ENCODE results near the gene ANKRD11.
"Not testable (repeated sequence)": the region's sequence is repeated elsewhere in the genome, so short reads cannot be mapped to it uniquely, and the experiment has no call there.

The ANKRD11 gene

GRCh38 chr16:89344846-89345611, 145.3 kb downstream of the ANKRD11 start:
- DNase-seq (ENCODE audit: low read depth) = no peak

GRCh38 chr16:89344458-89344834, 145.9 kb downstream of the ANKRD11 start:
- no peak for DNase-seq (ENCODE audit: low read depth)

DNA sequence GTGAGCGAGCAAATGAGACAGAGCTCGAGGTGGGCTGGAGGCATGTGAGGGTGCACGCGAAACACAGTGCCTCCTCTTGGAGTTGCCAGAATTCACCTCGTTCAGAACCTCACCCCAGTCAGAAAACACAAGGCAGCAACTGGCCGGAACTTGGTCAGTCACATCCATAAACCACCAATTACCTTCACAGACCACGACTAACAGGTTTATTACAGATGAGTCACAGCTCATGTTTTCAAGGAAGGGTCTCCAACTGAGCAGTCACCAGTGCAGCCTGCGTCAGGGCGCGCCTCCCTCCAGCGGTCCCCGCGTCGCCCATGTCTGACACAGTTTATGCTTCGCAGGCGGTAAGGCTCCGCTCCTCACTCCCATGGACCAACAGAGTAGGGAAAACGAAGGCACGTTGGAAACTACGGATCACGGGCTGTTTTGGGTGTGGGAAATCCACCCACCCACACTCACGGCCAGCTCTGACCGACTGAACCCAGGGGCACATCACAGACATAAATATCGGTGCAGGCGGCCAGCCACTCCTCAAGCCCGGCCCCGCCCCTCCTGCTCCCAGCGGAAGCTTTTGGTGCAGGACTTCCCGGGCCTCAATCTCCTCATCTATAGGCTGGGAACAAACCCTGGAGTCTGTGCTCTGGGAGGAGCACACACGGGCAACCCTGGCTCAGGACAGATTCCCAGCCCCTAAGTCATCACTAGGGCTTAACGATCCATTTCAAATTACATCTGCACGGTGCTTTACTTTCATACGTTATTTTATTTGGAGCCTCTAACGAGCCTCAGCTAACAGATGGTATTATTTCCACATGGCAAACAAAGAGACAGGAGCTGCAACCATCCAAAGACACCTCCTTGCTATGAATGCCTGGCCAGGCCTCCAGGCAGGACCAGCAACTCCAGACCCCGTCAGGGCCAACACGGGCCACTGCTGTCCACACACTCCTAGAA, 146.6 kb downstream of the ANKRD11 start:
- DNase-seq (ENCODE audit: low read depth) = no peak

DNA sequence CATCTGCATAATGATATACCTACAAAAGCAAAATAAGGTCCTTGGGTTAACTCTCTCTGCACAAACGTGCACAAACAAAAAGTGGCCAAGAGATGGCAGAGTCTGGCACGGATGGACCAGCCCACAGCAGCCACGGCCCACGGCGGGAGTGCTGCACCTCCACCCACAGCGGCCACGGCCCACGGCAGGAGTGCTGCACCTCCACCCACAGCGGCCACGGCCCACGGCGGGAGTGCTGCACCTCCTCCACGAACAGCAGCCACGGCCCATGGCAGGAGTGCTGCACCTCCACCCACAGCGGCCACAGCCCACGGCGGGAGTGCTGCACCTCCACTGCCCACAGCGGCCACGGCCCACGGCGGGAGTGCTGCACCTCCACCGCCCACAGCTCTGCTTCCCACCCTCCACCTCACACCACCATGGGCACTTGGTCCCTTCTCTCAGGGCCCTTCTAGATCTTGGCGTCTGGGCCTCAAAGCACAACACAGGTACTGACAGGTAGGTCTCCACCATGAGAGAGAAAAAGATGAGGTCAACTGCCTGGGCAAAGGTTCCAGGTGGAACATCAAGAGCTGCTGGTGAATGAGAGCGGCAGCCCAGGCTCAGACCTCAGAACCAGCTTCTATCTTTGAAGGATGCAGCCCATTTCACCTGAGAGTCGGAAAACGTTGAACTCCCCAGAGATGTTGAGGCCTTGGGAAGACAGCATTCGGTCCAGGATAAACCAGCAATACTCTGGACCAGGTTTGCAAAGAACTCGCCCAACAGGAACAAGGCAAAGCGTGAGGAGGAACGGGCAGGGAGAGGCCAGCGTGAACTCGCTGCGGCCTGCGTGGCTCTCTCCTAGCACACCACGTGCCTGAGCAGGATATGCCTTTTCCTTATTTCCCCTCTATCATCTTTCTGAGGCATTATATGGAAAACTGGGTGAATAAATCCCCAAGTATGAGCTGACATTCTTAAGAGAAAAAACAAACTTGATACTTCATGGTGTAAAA, 148.4 kb downstream of the ANKRD11 start:
- no peak for DNase-seq (ENCODE audit: low read depth)

GRCh38 chr16:89341279-89341678, 149.1 kb downstream of the ANKRD11 start:
- DNase-seq (ENCODE audit: low read depth) = no peak

DNA sequence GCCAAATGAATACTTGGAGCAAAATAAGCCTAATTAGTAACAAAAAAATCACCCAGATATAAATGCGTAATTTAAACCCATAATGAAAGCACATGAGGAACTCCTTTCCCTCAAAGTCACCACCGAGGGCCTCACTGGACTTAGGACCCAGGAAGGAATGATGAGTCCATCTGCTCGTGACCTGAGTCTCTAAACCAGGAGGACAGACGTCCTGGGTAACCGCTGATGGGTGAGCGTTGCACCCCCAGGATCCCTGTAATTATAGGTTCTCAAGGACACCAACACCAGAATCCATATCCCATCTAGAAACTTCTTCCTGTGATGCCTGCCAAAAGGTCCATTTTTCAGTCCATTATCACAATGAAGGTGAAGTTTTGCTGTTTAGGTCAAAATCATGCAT, 151.5 kb downstream of the ANKRD11 start:
- DNase-seq (ENCODE audit: low read depth) = no peak

DNA sequence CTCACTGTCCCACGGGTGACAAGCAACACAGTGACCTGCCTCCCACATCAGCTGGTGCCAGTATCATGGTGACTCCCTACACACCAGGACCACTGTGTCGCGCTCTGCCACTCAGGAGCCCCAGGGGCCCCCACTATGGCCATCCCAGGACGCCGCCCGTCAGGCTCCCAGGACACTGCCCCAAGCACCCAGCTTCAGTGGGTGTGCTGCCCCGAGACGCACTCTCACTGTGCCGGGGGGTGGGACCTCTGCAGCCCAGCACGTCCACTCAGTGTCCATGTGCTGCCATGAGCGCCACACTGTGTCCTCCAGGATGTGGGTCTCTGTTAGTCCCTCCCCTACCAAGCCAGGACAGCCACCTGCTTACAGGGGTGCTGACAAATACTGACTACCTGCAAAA, 152.4 kb downstream of the ANKRD11 start:
- no peak for DNase-seq (ENCODE audit: low read depth)

GRCh38 chr16:89335803-89336485, 154.4 kb downstream of the ANKRD11 start:
- DNase-seq (ENCODE audit: low read depth) = no peak

GRCh38 chr16:89334988-89335802, 155.2 kb downstream of the ANKRD11 start:
- no peak for DNase-seq (ENCODE audit: low read depth)

DNA sequence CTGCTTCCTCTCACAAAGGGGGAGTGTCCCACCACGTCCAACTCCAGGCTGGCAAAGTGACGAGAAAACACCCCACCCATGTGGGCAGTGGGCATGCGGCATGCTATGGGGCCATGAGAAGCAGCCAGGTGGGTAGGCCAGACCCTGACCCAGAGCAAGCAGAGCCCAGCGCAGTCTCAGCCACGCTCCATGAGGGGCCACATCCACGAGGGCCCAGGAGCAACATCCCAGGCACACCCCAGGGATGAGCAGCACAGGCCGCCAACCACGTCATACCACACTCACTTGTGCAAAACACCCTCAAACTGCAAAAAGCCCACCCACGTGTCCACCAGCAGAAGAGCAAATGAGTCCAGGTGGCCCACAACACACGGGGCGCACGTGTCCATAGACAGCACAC, 155.9 kb downstream of the ANKRD11 start:
- no peak for DNase-seq (ENCODE audit: low read depth)

- no peak for DNase-seq (ENCODE audit: low read depth)
These were observed 156.3 kb downstream of the ANKRD11 start for GRCh38 chr16:89334050-89334449.

DNA sequence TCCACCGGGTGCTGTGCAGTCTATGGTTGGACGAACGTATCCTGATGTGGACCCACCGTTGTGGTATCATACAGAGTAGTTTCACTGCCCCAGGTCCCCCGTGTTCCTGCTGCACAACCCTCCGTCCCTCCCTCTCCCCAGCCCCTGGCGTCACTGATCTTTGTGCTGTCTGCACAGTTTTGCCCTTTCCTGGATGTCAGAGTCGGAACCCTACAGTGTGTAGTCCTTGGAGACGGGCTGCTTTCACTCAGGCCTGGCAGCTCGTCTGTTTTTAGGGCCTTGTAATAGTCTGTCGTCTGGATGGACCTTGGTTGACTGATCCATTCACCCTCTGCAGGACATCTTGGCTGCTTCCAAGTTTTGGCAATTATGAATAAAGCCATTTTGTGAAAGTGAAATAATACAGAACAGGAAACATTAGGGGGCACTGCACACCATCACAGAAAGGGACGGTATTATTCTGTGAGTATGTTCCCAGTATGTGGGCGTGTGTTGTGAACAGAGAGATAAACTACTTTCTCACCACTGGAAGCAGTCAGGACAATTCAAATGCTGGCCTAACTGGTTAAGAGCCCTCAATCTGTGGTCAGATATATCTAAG, 156.9 kb downstream of the ANKRD11 start:
- not testable (repeated sequence) for DNase-seq (ENCODE audit: low read depth)

GRCh38 chr16:89332902-89333245, 157.5 kb downstream of the ANKRD11 start:
- DNase-seq (ENCODE audit: low read depth) = no peak

- DNase-seq (ENCODE audit: low read depth) = no peak
These were observed 158.0 kb downstream of the ANKRD11 start for GRCh38 chr16:89332243-89332901.

GRCh38 chr16:89331371-89332109, 158.8 kb downstream of the ANKRD11 start:
- no peak for DNase-seq (ENCODE audit: low read depth)

GRCh38 chr16:89330177-89330856, 160.0 kb downstream of the ANKRD11 start:
- no peak for DNase-seq (ENCODE audit: low read depth)

DNA sequence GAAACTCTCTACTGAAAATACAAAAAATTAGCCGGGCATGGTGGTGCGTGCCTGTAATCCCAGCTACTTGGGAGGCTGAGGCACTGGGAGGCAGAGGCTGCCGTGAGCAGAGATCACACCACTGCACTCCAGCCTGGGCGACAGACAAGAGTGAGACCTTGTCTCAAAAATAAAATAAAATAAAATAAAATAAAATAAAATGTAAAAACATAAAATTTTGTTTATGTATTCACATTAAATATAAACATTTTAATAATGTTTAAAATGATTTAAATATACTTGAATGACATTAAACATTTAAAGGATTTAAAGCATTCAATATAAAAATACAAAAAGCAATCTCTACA, 160.6 kb downstream of the ANKRD11 start:
- DNase-seq (ENCODE audit: low read depth) = not testable (repeated sequence)

All from stimulated activated CD8-positive, alpha-beta memory T cell treated with anti-CD3 and anti-CD28 coated beads, Interleukin-12 subunit alpha, Interleukin-12 subunit beta, amount 100 ng/mL, for 1 hour (primary cell).